Measurements from ENCODE around the gene IL1RL1.

The IL1RL1 gene

DNA sequence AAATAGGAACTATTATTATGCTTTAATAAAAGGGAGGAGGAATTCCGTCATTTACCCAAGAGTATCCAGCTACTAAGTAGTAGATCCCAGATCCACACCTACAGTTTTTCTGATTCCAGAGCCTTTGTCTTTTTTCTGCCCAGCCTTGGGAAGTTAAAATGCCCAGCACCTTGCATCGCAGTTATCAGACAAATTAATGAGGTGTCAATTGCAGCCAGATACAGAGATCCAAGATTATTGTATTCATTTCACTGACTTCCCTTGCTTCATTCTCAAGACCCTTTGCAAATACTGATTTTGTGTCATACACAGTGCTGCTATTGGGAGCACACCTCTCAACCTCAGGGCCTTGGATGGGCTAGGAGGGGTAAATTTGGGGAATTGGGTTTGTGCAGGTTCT, 45.4 kb downstream of the IL1RL1 start:
- no peaks in the 10 kb centered on the region for H3K9me3 ChIP-seq (replicated peaks; ENCODE audit: low read length)
- no peak overlapping the region for H3K4me2 ChIP-seq (ENCODE audit: low read length)
- H3K4me3 ChIP-seq (ENCODE audit: low read length) = no peak overlapping the region
- H3K36me3 ChIP-seq (ENCODE audit: insufficient read depth, low read length) = no peaks in the 10 kb centered on the region
- peaks cover 3% of the 10 kb centered on the region for H3K27me3 ChIP-seq (ENCODE audit: control insufficient read depth, insufficient read depth, low read length)
- H3K9ac ChIP-seq (ENCODE audit: low read depth, low read length) = no peak overlapping the region
- peaks cover 3% of the 10 kb centered on the region for H3K4me1 ChIP-seq (ENCODE audit: control insufficient read depth, insufficient read depth, low read length)

DNA sequence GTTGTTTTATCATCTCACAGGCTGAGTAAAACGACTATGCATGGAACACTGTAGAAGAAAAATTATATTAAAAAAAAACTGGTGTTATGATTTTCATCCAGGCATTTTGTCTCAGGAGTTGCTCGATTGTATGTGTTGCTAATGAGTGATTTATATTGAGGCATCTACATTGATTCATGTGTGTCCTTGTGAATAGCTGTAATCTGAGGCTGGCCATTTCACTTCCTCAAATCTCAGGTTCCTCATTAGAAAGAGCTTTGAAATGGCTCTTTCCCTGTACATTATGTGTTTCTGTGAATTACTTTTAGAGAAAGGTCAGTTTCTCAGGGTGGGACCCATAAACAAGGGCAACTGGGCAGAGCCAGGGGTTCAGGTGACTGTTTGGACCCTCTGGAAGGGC, 46.6 kb downstream of the IL1RL1 start:
- no peak overlapping the region for H3K4me3 ChIP-seq (ENCODE audit: low read length)

DNA sequence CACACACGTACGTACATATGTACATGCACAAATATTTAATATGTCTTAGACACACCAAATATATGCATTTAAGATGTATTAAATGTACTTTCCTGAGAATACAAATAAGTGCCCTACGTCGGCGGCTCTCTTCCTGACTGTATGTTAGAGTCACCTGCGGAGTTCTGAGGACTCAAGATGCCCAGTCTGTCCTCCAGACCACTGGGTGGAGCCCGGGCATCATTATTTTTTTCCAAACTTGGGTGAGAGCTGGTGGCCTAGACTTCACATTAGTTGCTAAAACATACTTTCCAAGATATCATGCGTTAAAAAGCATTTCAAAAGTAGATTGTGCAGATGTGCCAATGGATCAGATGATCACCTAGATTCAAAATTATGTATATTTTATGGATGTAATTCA, 47.1 kb downstream of the IL1RL1 start:
- Histone ChIP-seq H3K36me3 (ENCODE audit: insufficient read depth, low read length) (no peaks in the 10 kb centered on the region), H3K4me3 (ENCODE audit: low read length) (no peak overlapping the region), H3K4me1 (ENCODE audit: control insufficient read depth, insufficient read depth, low read length) (peaks cover 3% of the 10 kb centered on the region), H3K9me3 (replicated peaks; ENCODE audit: low read length) (no peaks in the 10 kb centered on the region), H3K9ac (ENCODE audit: low read depth, low read length) (no peak overlapping the region), H3K27me3 (ENCODE audit: control insufficient read depth, insufficient read depth, low read length) (no peaks in the 10 kb centered on the region), H3K4me2 (ENCODE audit: low read length) (no peak overlapping the region)

More for the DNA sequence above, 46.6 kb downstream of the IL1RL1 start:
- Histone ChIP-seq H3K4me2 (ENCODE audit: low read length) (no peak overlapping the region), H3K36me3 (ENCODE audit: insufficient read depth, low read length) (no peaks in the 10 kb centered on the region), H3K9ac (ENCODE audit: low read depth, low read length) (no peak overlapping the region), H3K27me3 (ENCODE audit: control insufficient read depth, insufficient read depth, low read length) (no peaks in the 10 kb centered on the region), H3K9me3 (replicated peaks; ENCODE audit: low read length) (no peaks in the 10 kb centered on the region), H3K4me1 (ENCODE audit: control insufficient read depth, insufficient read depth, low read length) (peaks cover 3% of the 10 kb centered on the region)

DNA sequence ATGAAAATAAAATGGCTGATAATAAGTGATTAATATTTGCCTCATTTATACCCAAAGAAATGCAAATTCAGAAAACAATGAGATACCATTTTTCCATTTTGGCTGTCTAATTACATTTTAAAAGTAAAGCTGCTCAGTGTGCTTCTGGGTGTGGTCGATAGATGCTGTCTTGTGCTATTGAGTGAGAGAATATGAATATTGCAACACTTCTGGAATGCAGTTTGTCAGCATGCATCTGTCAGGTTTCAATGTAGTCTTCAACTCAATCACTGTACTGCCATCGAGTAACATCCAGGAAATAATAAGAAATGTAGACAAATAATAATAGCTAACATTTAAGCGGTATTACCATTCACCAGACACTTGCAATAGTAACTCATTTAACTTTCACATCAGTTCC, 48.2 kb downstream of the IL1RL1 start:
- Histone ChIP-seq H3K9me3 (replicated peaks; ENCODE audit: low read length) (no peaks in the 10 kb centered on the region), H3K4me1 (ENCODE audit: control insufficient read depth, insufficient read depth, low read length) (peaks cover 3% of the 10 kb centered on the region), H3K9ac (ENCODE audit: low read depth, low read length) (no peak overlapping the region), H3K27me3 (ENCODE audit: control insufficient read depth, insufficient read depth, low read length) (no peaks in the 10 kb centered on the region), H3K4me2 (ENCODE audit: low read length) (no peak overlapping the region), H3K4me3 (ENCODE audit: low read length) (no peak overlapping the region), H3K36me3 (ENCODE audit: insufficient read depth, low read length) (no peaks in the 10 kb centered on the region)

DNA sequence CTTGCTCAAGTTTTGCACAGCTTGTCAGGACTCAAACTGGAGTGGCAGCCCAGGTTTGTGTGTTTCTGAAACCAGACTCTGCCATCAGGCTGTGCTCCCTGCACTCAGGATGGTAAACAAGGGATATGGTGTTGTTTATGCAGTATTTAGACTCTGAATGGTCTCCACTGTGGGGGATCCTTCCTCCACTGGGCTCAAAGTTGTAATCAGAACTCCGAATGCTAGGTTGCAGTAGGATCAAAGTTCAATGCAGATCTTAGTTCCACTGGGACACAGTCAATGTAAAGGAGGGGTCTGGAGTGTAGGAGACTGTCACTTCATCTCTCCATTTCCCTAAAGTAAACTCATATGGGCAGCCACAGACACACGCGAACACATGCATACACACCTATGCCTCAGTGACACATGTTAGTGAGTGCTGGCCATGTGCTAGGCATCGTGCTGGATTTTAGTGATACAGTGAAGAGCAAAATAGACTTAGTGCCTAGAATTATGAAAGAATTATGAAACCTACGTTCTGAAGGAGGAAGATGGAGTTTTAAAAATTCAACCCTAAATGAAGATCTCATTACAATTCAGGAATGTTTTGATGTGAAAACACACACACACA, 50.4 kb downstream of the IL1RL1 start:
- Histone ChIP-seq H3K36me3 (ENCODE audit: insufficient read depth, low read length) (no peaks in the 10 kb centered on the region), H3K4me2 (ENCODE audit: low read length) (no peak overlapping the region), H3K9ac (ENCODE audit: low read depth, low read length) (no peak overlapping the region), H3K4me3 (ENCODE audit: low read length) (no peak overlapping the region), H3K4me1 (ENCODE audit: control insufficient read depth, insufficient read depth, low read length) (no peaks in the 10 kb centered on the region), H3K27me3 (ENCODE audit: control insufficient read depth, insufficient read depth, low read length) (no peaks in the 10 kb centered on the region), H3K9me3 (replicated peaks; ENCODE audit: low read length) (no peaks in the 10 kb centered on the region)

DNA sequence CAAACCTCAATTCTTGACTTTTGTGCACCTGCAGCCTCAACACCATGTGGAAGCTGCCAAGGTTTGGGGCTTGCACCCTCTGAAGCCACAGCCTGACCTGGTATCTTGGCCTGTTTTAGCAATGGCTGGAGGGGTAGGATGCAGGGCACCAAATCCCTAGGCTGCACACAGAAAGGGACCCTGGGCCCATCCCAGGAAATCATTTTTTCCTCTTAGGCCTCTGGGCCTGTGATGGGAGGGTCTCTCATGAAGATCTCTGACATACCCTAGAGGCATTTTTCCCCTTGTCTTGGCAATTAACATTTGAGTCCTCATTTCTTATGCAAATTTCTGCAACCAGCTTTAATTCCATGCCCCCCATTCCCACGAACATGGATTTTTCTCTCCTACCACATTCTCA, 54.4 kb downstream of the IL1RL1 start:
- H3K9me3 ChIP-seq (replicated peaks; ENCODE audit: low read length) = no peaks in the 10 kb centered on the region
- no peaks in the 10 kb centered on the region for H3K36me3 ChIP-seq (ENCODE audit: insufficient read depth, low read length)
- H3K4me3 ChIP-seq (ENCODE audit: low read length) = no peak overlapping the region
- no peak overlapping the region for H3K4me2 ChIP-seq (ENCODE audit: low read length)
- no peaks in the 10 kb centered on the region for H3K4me1 ChIP-seq (ENCODE audit: control insufficient read depth, insufficient read depth, low read length)
- H3K9ac ChIP-seq (ENCODE audit: low read depth, low read length) = no peak overlapping the region
- H3K27me3 ChIP-seq (ENCODE audit: control insufficient read depth, insufficient read depth, low read length) = no peaks in the 10 kb centered on the region

DNA sequence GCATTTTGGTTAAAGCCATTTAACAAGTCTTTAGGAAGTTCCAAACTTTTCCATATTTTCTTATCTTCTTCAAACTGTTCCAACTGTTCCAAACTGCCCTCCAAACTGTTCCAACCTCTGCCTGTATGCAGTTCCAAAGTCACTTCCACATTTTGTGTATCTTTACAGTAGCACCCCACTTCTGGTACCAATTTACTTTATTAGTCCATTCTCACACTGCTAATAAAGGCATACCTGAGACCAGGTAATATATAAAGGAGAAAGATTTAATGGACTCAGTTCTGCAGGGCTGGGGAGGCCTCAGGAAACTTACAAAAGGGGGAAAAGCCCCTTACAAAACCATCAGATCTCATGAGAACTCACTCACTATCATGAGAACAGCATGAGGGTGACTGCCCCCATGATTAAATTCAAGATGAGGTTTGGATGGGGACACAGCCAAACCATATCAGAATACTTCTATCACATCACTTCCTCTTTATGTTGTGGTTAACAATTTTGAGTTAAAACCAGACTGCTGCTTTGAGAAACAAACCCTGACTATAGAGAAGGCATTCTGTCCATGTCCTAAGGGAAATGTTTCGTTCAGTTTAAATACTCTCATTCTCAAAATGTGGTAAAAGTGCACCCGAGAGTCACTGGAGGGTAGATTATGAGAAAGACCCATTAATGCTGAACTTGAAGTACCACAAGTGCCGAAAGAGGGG, 55.2 kb downstream of the IL1RL1 start:
- Histone ChIP-seq H3K9ac (ENCODE audit: low read depth, low read length) (no peak overlapping the region), H3K36me3 (ENCODE audit: insufficient read depth, low read length) (no peaks in the 10 kb centered on the region), H3K4me3 (ENCODE audit: low read length) (no peak overlapping the region), H3K9me3 (replicated peaks; ENCODE audit: low read length) (no peaks in the 10 kb centered on the region), H3K4me2 (ENCODE audit: low read length) (no peak overlapping the region), H3K27me3 (ENCODE audit: control insufficient read depth, insufficient read depth, low read length) (no peaks in the 10 kb centered on the region), H3K4me1 (ENCODE audit: control insufficient read depth, insufficient read depth, low read length) (no peaks in the 10 kb centered on the region)

DNA sequence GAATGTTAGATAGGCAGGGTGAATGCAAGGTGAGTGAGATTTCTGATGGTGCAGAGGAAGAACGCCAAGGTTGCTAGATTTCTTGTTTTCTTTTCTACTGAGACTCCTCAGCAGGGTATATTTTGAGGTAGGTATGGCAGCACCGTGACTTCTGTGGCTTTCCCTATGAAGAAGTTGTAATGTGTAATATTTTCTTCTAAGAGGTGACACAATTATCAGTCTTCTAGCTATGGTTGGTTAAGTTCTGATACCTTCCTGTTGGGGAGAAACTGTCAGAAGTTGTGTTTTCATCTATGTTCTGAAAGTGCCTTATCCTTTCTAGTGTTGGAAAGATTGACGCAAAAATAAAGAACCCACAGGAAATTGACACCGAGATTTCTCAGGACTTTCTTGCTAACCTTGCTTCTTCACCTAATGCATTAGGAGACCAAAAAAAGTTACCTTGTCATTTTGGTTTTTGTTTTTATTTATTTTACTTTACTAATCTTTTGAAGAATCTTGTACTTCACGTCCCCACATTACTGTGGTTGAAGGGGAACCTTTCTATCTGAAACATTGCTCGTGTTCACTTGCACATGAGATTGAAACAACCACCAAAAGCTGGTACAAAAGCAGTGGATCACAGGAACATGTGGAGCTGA, 56.1 kb downstream of the IL1RL1 start:
- Histone ChIP-seq H3K4me2 (ENCODE audit: low read length) (no peak overlapping the region), H3K36me3 (ENCODE audit: insufficient read depth, low read length) (no peaks in the 10 kb centered on the region), H3K27me3 (ENCODE audit: control insufficient read depth, insufficient read depth, low read length) (no peaks in the 10 kb centered on the region), H3K9ac (ENCODE audit: low read depth, low read length) (no peak overlapping the region), H3K9me3 (replicated peaks; ENCODE audit: low read length) (no peaks in the 10 kb centered on the region), H3K4me1 (ENCODE audit: control insufficient read depth, insufficient read depth, low read length) (no peaks in the 10 kb centered on the region), H3K4me3 (ENCODE audit: low read length) (no peak overlapping the region)

DNA sequence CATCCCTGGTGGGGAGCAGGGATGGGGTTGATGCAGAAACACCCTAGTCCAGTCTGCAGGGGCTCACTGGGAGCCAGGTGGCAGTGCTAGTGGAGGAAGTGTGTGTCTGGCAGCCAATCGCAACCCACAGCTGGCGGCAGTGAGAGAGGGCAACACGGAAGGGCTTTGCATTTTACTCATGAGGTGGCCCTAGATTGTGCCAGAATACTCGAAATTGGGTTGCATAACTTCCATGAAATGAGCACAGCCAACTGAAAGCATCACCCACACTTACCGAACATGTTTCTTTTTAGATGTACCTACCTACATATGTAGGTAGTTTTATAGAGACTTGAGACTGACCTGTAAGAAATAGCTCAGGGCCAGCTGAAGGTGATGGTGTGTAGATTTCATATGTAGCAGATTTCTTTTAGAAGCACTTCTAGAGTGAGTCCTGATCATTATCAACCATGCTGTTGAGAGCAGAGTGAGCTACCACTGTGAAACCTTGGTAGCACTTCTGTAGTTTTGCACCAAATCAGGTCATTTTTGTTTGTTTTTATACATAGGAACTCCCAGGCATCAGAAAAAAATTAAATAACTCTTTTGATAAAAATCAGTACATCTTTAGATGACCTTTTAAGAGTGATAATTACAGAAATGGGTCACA, 57.2 kb downstream of the IL1RL1 start:
- no peak overlapping the region for H3K4me3 ChIP-seq (ENCODE audit: low read length)
- H3K4me2 ChIP-seq (ENCODE audit: low read length) = no peak overlapping the region
- H3K9me3 ChIP-seq (replicated peaks; ENCODE audit: low read length) = no peaks in the 10 kb centered on the region
- no peaks in the 10 kb centered on the region for H3K4me1 ChIP-seq (ENCODE audit: control insufficient read depth, insufficient read depth, low read length)
- no peaks in the 10 kb centered on the region for H3K27me3 ChIP-seq (ENCODE audit: control insufficient read depth, insufficient read depth, low read length)
- H3K36me3 ChIP-seq (ENCODE audit: insufficient read depth, low read length) = no peaks in the 10 kb centered on the region
- H3K9ac ChIP-seq (ENCODE audit: low read depth, low read length) = no peak overlapping the region

DNA sequence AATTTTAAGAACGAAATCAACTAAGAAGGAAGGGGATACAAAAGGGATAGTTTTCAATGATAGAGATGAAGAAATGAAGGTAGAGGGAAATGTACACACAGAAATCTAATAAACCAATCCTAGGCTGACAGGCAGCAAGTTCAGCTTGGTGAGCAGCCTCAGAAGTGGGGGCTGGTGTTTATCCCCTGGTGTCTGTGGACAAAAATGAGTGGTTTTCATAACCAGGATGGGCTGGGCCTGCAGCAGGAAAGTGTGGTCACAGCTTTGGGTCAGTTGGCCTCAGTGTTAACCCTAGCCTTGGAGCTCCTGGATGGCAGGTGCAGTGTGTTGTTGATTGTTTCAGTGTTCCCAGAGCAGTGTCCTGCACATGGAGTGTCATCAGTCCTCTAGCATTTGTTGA, 58.5 kb downstream of the IL1RL1 start:
- H3K4me1 ChIP-seq (ENCODE audit: control insufficient read depth, insufficient read depth, low read length) = no peaks in the 10 kb centered on the region

DNA sequence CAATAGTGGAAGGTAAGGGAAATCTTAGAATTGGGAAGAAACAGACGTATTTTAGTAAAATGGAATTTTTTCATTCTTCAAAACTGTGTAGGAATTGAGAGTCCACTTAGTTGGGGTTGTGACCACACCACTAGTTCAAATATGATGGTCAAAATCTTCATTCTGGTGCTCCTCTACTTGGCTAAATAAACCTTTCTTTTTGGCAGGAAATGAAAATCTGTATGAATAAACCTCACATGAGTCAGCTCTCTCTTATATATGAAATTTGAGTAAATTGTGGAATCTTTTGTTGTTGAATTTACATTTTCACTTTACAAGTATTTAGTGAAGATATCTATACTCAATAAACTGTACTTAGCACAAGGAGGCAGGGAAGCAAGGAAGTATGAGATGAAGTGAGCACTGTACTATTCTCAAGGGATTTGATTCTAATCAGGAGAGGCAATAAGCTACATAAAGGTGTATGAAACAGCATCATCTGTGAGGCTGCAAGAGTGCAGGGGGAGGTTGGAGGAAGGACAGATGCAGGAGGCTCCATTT, 64.8 kb downstream of the IL1RL1 start:
- peaks cover 9% of the 10 kb centered on the region for H3K27me3 ChIP-seq (ENCODE audit: control insufficient read depth, insufficient read depth, low read length)
- H3K4me1 ChIP-seq (ENCODE audit: control insufficient read depth, insufficient read depth, low read length) = peaks cover 3% of the 10 kb centered on the region
- no peaks in the 10 kb centered on the region for H3K36me3 ChIP-seq (ENCODE audit: insufficient read depth, low read length)
- H3K4me2 ChIP-seq (ENCODE audit: low read length) = no peak overlapping the region
- H3K4me3 ChIP-seq (ENCODE audit: low read length) = no peak overlapping the region
- no peak overlapping the region for H3K9ac ChIP-seq (ENCODE audit: low read depth, low read length)
- H3K9me3 ChIP-seq (replicated peaks; ENCODE audit: low read length) = no peaks in the 10 kb centered on the region

More for the DNA sequence above, 58.5 kb downstream of the IL1RL1 start:
- H3K4me2 ChIP-seq (ENCODE audit: low read length) = no peak overlapping the region
- H3K36me3 ChIP-seq (ENCODE audit: insufficient read depth, low read length) = no peaks in the 10 kb centered on the region
- no peak overlapping the region for H3K4me3 ChIP-seq (ENCODE audit: low read length)
- no peak overlapping the region for H3K9ac ChIP-seq (ENCODE audit: low read depth, low read length)
- no peaks in the 10 kb centered on the region for H3K27me3 ChIP-seq (ENCODE audit: control insufficient read depth, insufficient read depth, low read length)
- H3K9me3 ChIP-seq (replicated peaks; ENCODE audit: low read length) = no peaks in the 10 kb centered on the region
